SK-N-SH (cell line): ENCODE measurements around the gene RAI2. TPM values are rescaled to one million over a fixed set of nuclear protein-coding genes. Genes with fewer than 3 reads are reported as not detected.

ENCODE experiments used
- CTCF ChIA-PET: fragments of 300-600, 350-600 bp; formaldehyde crosslinking; extraction: SDS; loops from one replicate; lab custom pipeline; 2021; lab: Yijun Ruan, JAX
- POLR2A ChIA-PET: fragments of 350-600 bp; sonication (Branson Sonifier 250); formaldehyde crosslinking; extraction: SDS; loops from one replicate; lab custom pipeline; 2020; ENCODE audit warnings: antibody characterized with exemption, inconsistent platforms; lab: Yijun Ruan, JAX
- DNase-seq: peaks from one replicate; pipeline ENCODE4 v3.0.0; 2012
- H2AFZ ChIP-seq: fragments of 200-600 bp; sonication (generic); 2 replicates; pipeline ENCODE4 v1.8.1; 2016; ENCODE audit warnings: antibody characterized with exemption, mild to moderate bottlenecking, low read depth
- H3F3A ChIP-seq: fragments of 200-600 bp; sonication (generic); replicated peaks from 2 replicates; pipeline ENCODE3; 2016; ENCODE audit warnings: antibody characterized with exemption, mild to moderate bottlenecking; ENCODE audit not compliant: insufficient read depth
- H3K27ac ChIP-seq, 2 experiments: fragments of 200-500 bp in 1 of 2; fragments of 200-600 bp in 1 of 2; sonication (Bioruptor generic) in 1 of 2; sonication (generic), shearing (Covaris generic) in 1 of 2; 2 replicates each; pipeline versions ENCODE4 v1.5.1 to v1.6.1; 2014 to 2016; ENCODE audit warnings: low read depth in 2 of 2, inconsistent platforms in 1 of 2, low read length in 1 of 2, mild to moderate bottlenecking in 1 of 2, mixed read lengths in 1 of 2
- H3K27me3 ChIP-seq: fragments of 200-600 bp; sonication (generic), shearing (Covaris generic); 2 replicates; pipeline ENCODE4 v1.6.1; 2016; ENCODE audit warnings: mixed run types; ENCODE audit not compliant: insufficient read depth
- H3K36me3 ChIP-seq, 2 experiments: fragments of 200-500 bp in 1 of 2; fragments of 200-600 bp in 1 of 2; sonication (Bioruptor generic) in 1 of 2; sonication (generic) in 1 of 2; replicated peaks in 1 of 2; 2 replicates each; pipeline versions ENCODE3 to v1.5.1; 2014 to 2016; ENCODE audit warnings: low read length in 1 of 2, mild to moderate bottlenecking in 1 of 2; ENCODE audit not compliant: insufficient read depth in 2 of 2, control insufficient read depth in 1 of 2
- H3K4me1 ChIP-seq, 2 experiments: fragments of 200-500 bp in 1 of 2; fragments of 200-600 bp in 1 of 2; sonication (Bioruptor generic) in 1 of 2; sonication (generic), shearing (Covaris generic) in 1 of 2; 2 replicates each; pipeline versions ENCODE4 v1.5.1 to v1.6.1; 2014 to 2016; ENCODE audit warnings: low read depth in 1 of 2, low read length in 1 of 2, mixed run types in 1 of 2; ENCODE audit not compliant: insufficient read depth in 2 of 2, control insufficient read depth in 1 of 2
- H3K4me2 ChIP-seq: fragments of 200-600 bp; sonication (generic), shearing (Covaris generic); 2 replicates; pipeline ENCODE4 v1.6.1; 2017; ENCODE audit warnings: mixed run types
- H3K4me3 ChIP-seq, 2 experiments: fragments of 200-500 bp in 1 of 2; fragments of 200-600 bp in 1 of 2; sonication (Bioruptor generic) in 1 of 2; sonication (generic), shearing (Covaris generic) in 1 of 2; 2 replicates each; pipeline versions ENCODE4 v1.5.1 to v1.8.1; 2014 to 2016; ENCODE audit warnings: low read depth in 2 of 2, inconsistent platforms in 1 of 2, low read length in 1 of 2, mild to moderate bottlenecking in 1 of 2, mixed read lengths in 1 of 2, moderate library complexity in 1 of 2
- H3K79me2 ChIP-seq: fragments of 200-600 bp; sonication (generic); 2 replicates; pipeline ENCODE4 v1.8.1; 2017; ENCODE audit warnings: mild to moderate bottlenecking; ENCODE audit not compliant: insufficient read depth
- H3K9ac ChIP-seq: fragments of 200-600 bp; sonication (generic); 2 replicates; pipeline ENCODE4 v1.6.1; 2017; ENCODE audit warnings: mixed run types
- H3K9me2 ChIP-seq: fragments of 200-600 bp; sonication (generic); 2 replicates; pipeline ENCODE4 v1.6.1; 2017; ENCODE audit warnings: mixed run types
- H3K9me3 ChIP-seq: fragments of 200-600 bp; sonication (generic); 2 replicates; pipeline ENCODE4 v1.6.1; 2017; ENCODE audit warnings: mixed run types, mild to moderate bottlenecking, moderate library complexity
- H4K20me1 ChIP-seq: fragments of 200-600 bp; sonication (generic); 2 replicates; pipeline ENCODE4 v1.6.1; 2017; ENCODE audit warnings: mild to moderate bottlenecking, mixed run types; ENCODE audit not compliant: insufficient read depth
- CHD2 ChIP-seq: fragments of 150-350 bp; IDR thresholded peaks from 2 replicates; pipeline ENCODE4 v1.6.1; 2018; ENCODE audit warnings: low read length; ENCODE audit not compliant: partially characterized antibody
- ELF1 ChIP-seq: IDR thresholded peaks from 2 replicates; pipeline ENCODE4 v1.4.0; 2012
- EP300 ChIP-seq, 2 experiments: IDR thresholded peaks; 2 replicates each; pipeline versions ENCODE4 v1.4.0 to v1.6.1; 2012; ENCODE audit warnings: borderline replicate concordance in 1 of 2, low read depth in 1 of 2, low read length in 1 of 2
- FOSL2 ChIP-seq: IDR thresholded peaks from 2 replicates; pipeline ENCODE4 v1.4.0; 2012; ENCODE audit warnings: low read depth, mild to moderate bottlenecking, moderate library complexity, borderline replicate concordance
- GATA2 ChIP-seq: sonication (generic); formaldehyde crosslinking; IDR thresholded peaks from 2 replicates; pipeline ENCODE4 v1.5.0; 2020; ENCODE audit warnings: mild to moderate bottlenecking, missing genetic modification reagents
- JUND ChIP-seq: IDR thresholded peaks from 2 replicates; pipeline ENCODE4 v1.4.0; 2012
- NFIC ChIP-seq: IDR thresholded peaks from 2 replicates; pipeline ENCODE4 v1.4.0; 2012; ENCODE audit warnings: borderline replicate concordance
- NRF1 ChIP-seq: IDR thresholded peaks from 2 replicates; pipeline ENCODE4 v1.6.1; 2012; ENCODE audit warnings: low read depth, mild to moderate bottlenecking, low read length
- POLR2AphosphoS5 ChIP-seq: IDR thresholded peaks from 2 replicates; pipeline ENCODE4 v1.6.1; 2012; ENCODE audit warnings: low read depth, low read length
- RAD21 ChIP-seq: IDR thresholded peaks from 2 replicates; pipeline ENCODE4 v1.6.1; 2012; ENCODE audit warnings: mild to moderate bottlenecking, low read length
- RXRA ChIP-seq: IDR thresholded peaks from 2 replicates; pipeline ENCODE4 v1.4.0; 2012; ENCODE audit warnings: low read depth, mild to moderate bottlenecking, borderline replicate concordance
- SIN3A ChIP-seq: IDR thresholded peaks from 2 replicates; pipeline ENCODE4 v1.6.1; 2012; ENCODE audit warnings: low read depth, mild to moderate bottlenecking, low read length, moderate library complexity, borderline replicate concordance
- SMC3 ChIP-seq: IDR thresholded peaks from 2 replicates; pipeline ENCODE4 v1.6.1; 2012; ENCODE audit warnings: low read depth, low read length, improper control_type of control experiment
- TCF12 ChIP-seq: IDR thresholded peaks from 2 replicates; pipeline ENCODE4 v1.4.0; 2012
- YY1 ChIP-seq: IDR thresholded peaks from 2 replicates; pipeline ENCODE4 v1.4.0; 2012; ENCODE audit warnings: low read depth, mild to moderate bottlenecking
- ZBTB33 ChIP-seq: IDR thresholded peaks from 2 replicates; pipeline ENCODE4 v1.4.0; 2012; ENCODE audit warnings: low read depth, borderline replicate concordance
- WGBS: methylation state at CpG from one replicate; pipeline ENCODE4 v1.1.6; 2017; ENCODE audit warnings: low lambda C conversion rate; 5-methylcytosine and 5-hydroxymethylcytosine counted together
- polyA plus RNA-seq, 3 experiments: library from polyadenylated mRNA; depleted of rRNA; stranded (reverse); fragments of >200 nt; gene quantifications; 2 replicates each; pipeline ENCODE4 v1.2.3, GENCODE V29; 2012
- TF ChIP-seq, protein P1 (sequence below): fragments of 150-350 bp; IDR thresholded peaks from 2 replicates; pipeline ENCODE4 v1.6.1; 2016; ENCODE audit warnings: mild to moderate bottlenecking, low read depth, low read length
- TF ChIP-seq, protein P2 (sequence below): IDR thresholded peaks from 2 replicates; pipeline ENCODE4 v1.4.0; 2012; ENCODE audit warnings: low read depth, borderline replicate concordance

The RAI2 gene
- polyA plus RNA-seq, 1 of the 3 experiments (the other 2 are of a cell fraction) = 0.07 TPM

DNA sequence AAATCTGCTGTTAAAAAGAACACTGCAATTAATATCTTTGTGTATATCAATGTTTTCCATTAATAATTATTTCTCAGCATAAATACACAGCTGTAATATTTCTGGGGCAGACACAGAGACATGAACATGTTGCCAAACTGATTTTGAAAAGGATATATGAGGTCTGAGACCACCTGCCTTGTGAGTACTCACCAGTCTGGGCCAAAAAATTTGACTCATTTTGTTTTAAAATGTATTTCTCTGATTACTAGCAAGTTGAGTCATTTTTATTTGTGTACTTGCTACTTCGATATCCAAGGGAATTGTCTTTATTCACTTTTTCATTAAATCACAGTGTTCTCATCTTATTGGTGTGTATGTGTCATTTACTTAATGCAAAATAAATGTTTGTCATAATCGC, 8.5 kb upstream of the RAI2 start:
- no peak overlapping the region for H3K4me3 ChIP-seq
- ChIA-PET CTCF (no interaction called here), POLR2A (no interaction called here)
- H3K27me3 ChIP-seq = no peaks in the 10 kb centered on the region; the same call in 1 of the 2 replicates
- WGBS = 39% methylated on average over 2 of the region's 2 CpGs
- H3K4me2 ChIP-seq = no peak overlapping the region
- H3K4me1 ChIP-seq = no peaks in the 10 kb centered on the region
- H3F3A ChIP-seq = no peaks in the 10 kb centered on the region
- no peak for DNase-seq
- no peaks in the 10 kb centered on the region for H3K9me2 ChIP-seq
- no peaks in the 10 kb centered on the region for H3K9me3 ChIP-seq
- H4K20me1 ChIP-seq = no peaks in the 10 kb centered on the region
- no peaks in the 10 kb centered on the region for H3K36me3 ChIP-seq
- H2AFZ ChIP-seq = no peak overlapping the region
- no peaks in the 10 kb centered on the region for H3K79me2 ChIP-seq
- TF ChIP-seq RAD21 (no peak), SIN3A (no peak), JUND (no peak), GATA2 (CRISPR knock-in tag) (no peak), YY1 (no peak), SMC3 (no peak), CHD2 (no peak), NFIC (no peak), ELF1 (no peak), POLR2AphosphoS5 (no peak)
- TF ChIP-seq, protein P1, sequence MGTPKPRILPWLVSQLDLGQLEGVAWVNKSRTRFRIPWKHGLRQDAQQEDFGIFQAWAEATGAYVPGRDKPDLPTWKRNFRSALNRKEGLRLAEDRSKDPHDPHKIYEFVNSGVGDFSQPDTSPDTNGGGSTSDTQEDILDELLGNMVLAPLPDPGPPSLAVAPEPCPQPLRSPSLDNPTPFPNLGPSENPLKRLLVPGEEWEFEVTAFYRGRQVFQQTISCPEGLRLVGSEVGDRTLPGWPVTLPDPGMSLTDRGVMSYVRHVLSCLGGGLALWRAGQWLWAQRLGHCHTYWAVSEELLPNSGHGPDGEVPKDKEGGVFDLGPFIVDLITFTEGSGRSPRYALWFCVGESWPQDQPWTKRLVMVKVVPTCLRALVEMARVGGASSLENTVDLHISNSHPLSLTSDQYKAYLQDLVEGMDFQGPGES = no peak
- H3K27ac ChIP-seq = no peak overlapping the region
- H3K9ac ChIP-seq = no peak overlapping the region

GRCh38 chrX:17861489-17862011, 452 bp upstream of the RAI2 start:
- H4K20me1 ChIP-seq = no peaks in the 10 kb centered on the region
- H3K36me3 ChIP-seq = no peaks in the 10 kb centered on the region
- POLR2A ChIA-PET = no interaction called here
- no peak for TF ChIP-seq TCF12
- no peaks in the 10 kb centered on the region for H3K9me3 ChIP-seq
- H3K4me2 ChIP-seq = no peak overlapping the region
- CTCF ChIA-PET = interaction anchor here (3.1 kb wide), 1 partner anchor 49 kb away, joined by 8 read pairs; no protein-coding TSS in a partner anchor
- no peak overlapping the region for H3K27ac ChIP-seq
- peaks cover 29% of the 10 kb centered on the region for H3K27me3 ChIP-seq
- peaks cover 0 to 3% of the 10 kb centered on the region in 2 experiments; a peak in 1 of 4 replicates for H3K4me1 ChIP-seq
- WGBS = 14% methylated on average over 14 of the region's 15 CpGs
- no peak overlapping the region; a peak in 1 of 4 replicates for H3K4me3 ChIP-seq
- no peak for DNase-seq
- H3K9ac ChIP-seq = no peak overlapping the region
- no peaks in the 10 kb centered on the region for H3K9me2 ChIP-seq
- H3F3A ChIP-seq = no peaks in the 10 kb centered on the region
- H2AFZ ChIP-seq = no peak overlapping the region
- no peaks in the 10 kb centered on the region for H3K79me2 ChIP-seq

DNA sequence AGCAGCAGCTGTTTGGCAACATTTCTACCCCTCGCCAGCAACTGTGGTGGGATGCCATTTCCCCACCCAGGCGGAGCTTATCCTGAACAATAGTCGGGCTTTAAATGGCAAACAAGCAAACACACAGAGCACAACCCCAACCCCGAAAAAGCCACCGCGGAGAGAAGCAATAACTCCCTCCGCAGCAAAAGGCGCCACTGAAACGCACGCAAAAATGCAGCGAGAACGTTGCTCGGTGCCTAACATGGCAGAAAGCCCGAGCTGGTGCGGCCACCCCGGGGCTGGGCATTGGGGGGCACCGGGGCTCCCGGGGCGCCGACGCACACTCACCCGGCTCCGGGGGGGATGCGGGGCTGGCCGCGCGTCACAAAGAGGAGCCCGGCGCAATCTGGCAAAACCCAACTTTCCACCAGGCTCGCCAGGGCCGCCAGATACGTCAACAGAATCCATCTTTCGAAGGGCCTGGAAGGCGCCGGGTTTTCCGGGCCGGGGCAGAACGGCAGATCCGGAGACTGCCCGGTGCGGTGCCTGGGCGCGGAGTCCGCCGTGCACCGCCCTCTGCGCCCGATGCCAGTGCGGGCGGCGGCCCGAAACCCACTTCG, 818 bp downstream of the RAI2 start:
- Histone ChIP-seq H3K4me2 (peak overlapping the region; percentile 66; the same call in 1 of the 2 replicates), H4K20me1 (no peaks in the 10 kb centered on the region), H3K27ac (no peak overlapping the region), H3F3A (no peaks in the 10 kb centered on the region), H3K4me3 (peak overlapping the region; percentile 38 to 43), H3K9ac (no peak overlapping the region), H2AFZ (no peak overlapping the region), H3K36me3 (no peaks in the 10 kb centered on the region), H3K79me2 (no peaks in the 10 kb centered on the region), H3K4me1 (peaks cover 0 to 3% of the 10 kb centered on the region in 2 experiments; a peak in 1 of 4 replicates), H3K9me2 (no peaks in the 10 kb centered on the region), H3K9me3 (no peaks in the 10 kb centered on the region), H3K27me3 (peaks cover 29% of the 10 kb centered on the region)
- ChIA-PET CTCF (interaction anchor here (0.6 to 3.1 kb wide), 5 partner anchors 40 to 1240 kb away, joined by 3 to 8 read pairs (median 3); no protein-coding TSS in a partner anchor), POLR2A (no interaction called here)
- TF ChIP-seq GATA2 (CRISPR knock-in tag) (no peak), EP300 (IDR thresholded peaks at IDR 0.05; ENCODE audit: borderline replicate concordance in 1 of 2, low read depth in 1 of 2, low read length in 1 of 2) (no peak), ZBTB33 (no peak), JUND (no peak), NRF1 (no peak), RXRA (no peak), SMC3 (no peak), FOSL2 (no peak)
- TF ChIP-seq, protein P2, sequence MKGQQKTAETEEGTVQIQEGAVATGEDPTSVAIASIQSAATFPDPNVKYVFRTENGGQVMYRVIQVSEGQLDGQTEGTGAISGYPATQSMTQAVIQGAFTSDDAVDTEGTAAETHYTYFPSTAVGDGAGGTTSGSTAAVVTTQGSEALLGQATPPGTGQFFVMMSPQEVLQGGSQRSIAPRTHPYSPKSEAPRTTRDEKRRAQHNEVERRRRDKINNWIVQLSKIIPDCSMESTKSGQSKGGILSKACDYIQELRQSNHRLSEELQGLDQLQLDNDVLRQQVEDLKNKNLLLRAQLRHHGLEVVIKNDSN = no peak
- peak; percentile 54 for DNase-seq
- WGBS = 28% methylated on average over 16 of the region's 53 CpGs
